GM21786 (cell line): ENCODE measurements around the gene TIGD6.

Experiments
- ATAC-seq: cut with Tn5 transposase; IDR thresholded peaks from one replicate; pipeline ENCODE4 v1.9.1; 2021; ENCODE audit not compliant: unreplicated experiment

TIGD6 gene

DNA sequence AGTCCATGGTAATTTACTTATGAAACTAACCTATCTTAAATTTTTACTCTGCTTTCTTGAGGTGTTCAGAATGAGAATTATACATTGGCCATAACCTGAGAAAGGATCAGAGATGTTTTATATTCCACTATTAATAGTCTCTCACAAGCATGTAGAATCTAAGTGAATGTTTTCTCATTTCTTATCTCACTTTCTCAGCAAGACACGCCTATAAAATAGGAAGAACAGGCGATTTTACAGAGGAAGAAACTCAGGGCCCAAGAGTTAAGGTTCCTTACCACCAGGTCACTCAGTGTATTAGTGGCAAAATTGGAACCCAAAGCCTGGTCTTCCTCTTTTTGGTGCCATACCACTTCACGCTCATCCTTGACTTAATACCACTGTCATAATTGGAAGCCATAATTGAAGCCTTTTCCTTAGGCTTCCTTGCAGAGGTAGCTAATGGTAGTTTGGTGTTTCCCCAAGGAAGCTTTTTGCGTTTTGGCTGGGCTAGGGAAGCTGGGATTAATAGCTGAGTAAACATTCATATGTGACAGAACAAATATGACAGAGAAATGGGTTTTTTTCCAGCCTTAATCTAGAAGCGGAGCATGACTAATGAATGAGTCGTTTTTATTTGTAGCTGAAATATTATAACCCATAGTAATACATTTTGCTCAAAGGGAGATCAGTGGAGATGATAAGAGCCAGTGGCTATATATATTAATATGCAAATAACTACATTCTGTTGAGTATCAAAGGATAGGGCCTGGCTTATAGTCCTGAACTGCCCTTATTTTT is 17.0 kb upstream of the TIGD6 start:
- no peak for ATAC-seq

DNA sequence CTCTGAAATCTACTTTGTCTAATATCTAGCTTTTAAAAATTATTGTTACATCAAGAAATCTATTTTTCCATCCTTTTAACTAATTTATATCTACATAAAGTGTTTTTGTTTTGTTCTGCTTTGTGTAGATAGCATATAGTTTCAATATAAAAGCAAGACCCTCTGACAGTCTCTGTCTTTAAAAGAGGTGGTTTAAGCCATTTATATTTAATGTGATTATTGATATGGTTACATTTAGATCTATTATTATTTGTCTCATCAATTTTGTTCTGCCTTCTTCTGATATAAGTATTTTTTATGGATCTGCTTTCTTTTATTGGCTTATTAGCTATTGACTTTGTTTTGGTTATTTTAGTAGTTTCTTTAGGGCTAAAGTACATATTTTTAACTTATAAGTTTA is 16.1 kb upstream of the TIGD6 start:
- ATAC-seq: no peak

DNA sequence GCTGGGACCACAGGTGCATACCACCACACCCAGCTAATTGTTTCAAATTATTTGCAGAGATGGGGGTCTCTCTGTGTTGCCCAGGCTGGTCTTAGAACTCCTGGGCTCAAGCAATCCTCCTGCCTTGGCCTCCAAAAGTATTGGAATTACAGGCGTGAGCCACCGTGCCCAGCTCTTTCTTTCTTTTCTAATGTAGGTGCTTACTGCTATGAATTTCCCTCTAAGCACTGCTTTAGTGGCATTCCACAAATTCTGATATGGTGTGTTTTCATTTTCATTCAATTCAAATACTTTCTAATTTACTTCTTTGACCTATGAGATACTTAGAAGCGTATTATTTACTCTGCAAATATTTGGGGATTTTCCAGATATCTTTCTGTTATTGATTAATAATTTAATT is 15.0 kb upstream of the TIGD6 start:
- no peak for ATAC-seq

DNA sequence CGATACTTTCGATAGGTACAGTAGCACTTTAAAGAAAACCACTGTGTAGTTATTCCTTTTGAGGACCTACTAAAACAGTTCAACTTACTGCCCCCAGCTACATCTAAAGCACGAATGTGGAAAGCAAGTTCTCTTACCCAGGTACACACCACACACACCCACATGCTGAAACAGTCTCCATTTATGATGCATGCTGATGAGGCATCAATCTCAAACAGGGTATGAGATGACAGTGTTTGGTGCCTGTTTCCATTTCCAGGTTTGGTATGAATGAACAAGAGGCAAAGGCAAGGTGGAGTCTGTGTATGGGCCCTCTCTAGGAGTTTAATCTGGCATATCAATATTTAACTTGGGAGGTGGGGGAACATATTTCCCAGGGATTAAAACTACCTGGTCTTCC is 14.0 kb upstream of the TIGD6 start:
- no peak for ATAC-seq

DNA sequence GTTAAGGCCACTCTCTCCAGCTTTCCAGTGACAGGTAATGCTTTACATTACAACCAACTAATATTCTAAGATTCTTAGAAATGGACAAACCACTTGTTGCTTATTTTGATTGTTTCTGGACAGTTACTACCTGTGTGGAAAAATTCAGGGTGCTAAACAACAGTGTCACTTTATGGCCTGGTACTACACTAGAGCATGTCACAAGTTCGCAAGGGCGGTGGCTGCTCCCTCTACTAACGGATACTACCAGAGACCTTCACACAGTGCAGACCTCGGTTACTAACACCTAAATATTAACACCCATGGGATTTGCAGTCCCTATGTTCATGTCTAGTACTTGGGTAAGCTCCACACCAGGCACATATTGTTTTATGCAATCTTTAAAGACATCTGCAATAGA is 13.5 kb upstream of the TIGD6 start:
- ATAC-seq: no peak

DNA sequence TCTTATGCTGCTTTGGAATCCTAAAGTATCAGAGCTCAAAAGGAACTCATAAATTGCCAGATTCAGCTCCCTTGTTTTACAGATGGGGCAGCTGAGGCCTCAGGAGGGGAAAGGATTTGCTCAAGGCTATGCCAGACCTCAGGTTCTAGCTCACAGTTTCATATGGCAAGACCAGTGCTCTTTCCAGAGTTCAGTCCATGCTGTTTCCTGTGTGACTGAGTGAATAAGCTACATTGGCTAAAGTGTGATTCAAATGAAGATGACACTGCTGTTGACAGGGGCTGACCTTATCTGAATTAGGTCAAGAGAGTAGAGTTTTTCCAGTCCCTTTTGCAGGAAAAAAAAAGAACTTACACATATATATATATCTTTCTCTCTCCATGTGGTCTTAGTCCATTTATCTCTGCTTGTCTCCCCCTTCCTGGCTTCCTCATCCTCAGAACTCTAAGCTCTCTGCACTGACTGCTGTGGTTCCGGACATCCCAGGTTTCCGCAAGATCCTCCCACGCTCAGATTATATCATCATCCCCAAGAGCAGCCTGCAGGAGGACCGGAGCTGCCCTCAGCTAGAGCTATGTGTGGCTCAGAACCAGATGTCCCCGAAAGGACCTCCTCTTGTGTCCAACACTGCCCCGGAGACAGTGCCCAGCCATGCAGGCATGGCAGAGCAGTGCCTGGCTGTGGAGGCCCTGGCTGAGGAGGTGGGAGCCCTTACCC is 9.4 kb upstream of the TIGD6 start:
- ATAC-seq: no peak

DNA sequence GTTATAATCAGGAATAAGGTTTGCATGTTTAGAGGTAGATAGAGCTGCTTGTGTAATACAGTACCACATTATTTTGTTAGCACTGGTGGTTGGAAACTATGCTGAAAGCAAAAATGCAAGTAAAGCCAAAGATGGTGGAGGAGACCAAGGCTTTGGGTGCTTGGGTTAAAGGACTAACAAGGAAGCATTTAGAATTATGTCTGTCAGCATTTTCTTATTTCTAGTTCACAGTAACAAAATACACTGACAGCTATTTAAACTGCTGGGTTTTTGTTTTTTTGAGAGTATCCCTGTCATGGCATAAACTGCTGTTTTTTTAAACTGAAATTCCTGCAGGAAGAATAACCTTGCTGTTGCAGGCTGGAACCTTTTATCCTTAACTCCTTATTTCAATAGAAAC is 6.6 kb upstream of the TIGD6 start:
- ATAC-seq: no peak

DNA sequence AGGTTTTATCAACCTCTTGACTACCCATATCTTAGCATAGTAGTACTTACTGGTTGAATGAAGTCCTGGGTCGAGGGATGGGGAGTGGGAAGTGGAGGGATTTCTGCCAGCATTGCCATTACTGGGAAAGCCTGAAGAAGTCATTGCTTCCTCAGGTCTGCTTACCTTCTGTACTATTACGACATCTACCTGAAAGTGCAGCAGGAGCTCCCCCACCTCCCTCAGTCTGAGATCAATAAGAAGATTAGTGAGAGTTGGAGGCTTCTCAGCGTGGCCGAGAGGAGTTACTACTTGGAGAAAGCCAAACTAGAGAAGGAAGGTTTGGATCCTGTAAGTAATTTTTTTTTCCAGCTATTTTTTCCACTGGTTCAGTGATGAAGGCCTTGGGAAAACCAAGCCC is 5.9 kb upstream of the TIGD6 start:
- no peak for ATAC-seq

DNA sequence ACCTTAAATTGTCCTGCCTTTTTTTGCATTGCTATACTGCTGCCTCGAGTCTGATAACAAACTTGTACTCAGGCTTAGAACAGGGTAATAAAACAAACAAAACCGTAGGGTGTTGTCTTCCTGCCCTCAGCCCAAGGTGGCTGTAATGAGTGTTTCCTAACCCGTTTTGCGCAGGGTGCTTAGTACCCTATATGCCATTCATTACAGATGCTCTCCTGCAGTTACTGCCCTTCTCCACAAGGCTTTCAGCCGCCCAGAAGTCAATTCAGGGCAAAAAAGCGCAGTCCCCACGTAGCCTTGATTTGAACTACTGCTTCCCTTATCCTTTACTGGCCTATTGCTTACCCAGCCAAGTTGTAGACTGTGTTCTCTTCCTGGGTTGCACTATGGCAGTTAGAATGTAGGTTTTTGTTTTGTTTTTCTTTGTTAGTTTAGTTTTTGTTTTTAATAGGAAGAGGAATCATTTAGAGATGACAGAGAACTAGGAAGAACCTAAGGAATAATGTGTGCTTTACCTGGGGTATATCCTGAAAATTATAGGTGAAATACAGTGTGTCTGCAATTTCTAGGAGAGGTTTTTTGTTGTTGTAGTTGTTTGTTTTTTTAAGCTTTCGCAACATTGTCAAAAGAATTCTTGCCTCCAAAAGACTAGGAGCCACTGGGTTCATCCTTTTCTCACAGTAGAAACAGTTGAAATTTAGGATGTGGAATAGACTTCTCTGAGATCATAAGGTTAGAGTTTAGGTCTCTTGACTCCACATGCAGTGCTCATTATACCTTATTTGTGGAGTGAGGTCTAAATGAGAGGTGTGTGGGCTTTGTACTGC is 1.4 kb upstream of the TIGD6 start:
- peak; percentile 64 for ATAC-seq

DNA sequence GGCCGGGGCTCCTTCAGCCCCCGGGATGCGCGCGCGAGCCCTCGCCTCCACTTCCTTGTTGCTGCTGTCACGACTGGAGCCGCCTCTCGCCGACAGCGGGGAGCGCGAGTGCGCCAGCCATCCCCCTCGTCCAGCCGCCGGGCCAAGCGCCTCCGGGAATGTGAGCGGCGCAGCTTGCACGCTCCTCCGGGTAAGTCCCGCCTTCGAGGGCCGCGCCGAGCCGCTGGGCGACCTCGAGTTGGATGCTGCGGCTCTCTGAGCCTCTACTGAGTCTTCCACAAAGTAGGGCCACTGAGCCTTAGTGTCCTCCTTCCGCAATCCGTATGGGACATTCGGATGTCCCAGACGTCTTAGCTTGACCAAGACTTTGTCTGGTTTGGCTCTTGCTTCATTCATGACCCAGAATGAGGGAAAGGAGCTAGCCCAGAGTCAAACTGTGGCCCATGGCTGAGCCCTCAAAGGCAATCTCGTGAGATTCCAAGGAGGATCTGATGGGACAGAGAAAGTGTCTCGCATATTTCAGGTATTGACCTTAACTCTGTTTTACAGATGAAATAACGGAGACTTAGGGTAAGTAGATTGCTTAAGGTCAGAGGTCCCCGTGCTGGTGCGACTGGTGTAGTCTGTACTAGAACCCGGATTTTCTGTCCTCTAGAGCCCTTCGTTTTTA is 671 bp upstream of the TIGD6 start:
- peak; percentile 1 for ATAC-seq

DNA sequence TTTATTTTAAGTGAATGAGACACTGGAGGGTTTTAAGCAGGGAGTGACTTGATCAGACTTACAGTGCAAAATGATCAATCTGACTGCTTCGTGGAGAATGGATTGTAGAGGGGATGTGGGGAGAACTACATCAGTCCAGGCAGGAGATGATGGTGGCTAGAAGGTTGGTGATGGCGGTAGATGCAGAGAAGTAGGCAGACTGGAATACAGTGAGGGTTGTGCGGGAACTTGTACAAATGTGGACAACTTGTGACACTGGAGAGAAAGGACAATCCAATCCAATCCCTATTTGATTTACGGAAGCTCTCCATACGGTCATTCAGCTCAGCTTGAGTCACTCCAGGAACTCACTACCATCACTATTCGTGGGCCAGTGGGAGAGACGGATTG is 593 bp downstream of the TIGD6 start:
- ATAC-seq: no peak

DNA sequence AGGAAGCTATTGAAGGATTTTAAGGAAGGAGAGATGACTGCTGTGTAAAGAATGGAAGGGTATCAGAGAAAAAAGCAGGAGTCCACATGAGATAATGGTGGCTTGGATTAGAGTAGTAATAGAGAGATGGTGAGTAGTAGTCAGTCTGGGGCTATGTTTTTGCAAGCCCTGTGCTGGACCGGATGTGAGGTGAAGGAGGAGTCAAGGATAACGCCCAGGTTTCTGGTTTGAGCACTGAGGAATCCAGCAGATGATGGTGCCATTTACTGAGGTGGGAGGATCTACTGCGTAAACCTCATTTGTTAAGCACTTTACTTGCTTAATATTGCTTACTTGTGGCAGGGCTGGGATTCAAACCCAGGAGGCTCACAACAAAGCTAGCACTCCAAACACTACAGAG is 1.1 kb downstream of the TIGD6 start:
- no peak for ATAC-seq

DNA sequence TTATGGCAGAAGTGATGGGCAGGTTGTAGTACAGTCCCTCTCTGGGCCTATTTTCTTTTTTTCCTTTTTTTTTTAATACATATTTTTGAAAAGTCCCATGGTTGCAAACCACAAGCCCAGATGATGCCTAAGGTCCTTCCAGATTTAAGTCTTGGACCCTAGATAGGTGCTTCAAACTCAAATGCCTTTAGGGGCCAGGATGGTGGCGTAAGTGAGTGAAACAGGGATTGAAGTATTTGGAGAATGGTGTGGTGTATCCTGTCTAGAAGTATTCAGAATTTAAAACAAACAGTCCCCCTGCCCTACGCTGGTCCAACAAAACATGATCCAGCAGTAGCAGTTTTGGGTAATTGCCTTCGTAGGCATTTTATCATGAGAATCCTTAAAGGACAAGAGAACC is 2.2 kb downstream of the TIGD6 start:
- no peak for ATAC-seq

DNA sequence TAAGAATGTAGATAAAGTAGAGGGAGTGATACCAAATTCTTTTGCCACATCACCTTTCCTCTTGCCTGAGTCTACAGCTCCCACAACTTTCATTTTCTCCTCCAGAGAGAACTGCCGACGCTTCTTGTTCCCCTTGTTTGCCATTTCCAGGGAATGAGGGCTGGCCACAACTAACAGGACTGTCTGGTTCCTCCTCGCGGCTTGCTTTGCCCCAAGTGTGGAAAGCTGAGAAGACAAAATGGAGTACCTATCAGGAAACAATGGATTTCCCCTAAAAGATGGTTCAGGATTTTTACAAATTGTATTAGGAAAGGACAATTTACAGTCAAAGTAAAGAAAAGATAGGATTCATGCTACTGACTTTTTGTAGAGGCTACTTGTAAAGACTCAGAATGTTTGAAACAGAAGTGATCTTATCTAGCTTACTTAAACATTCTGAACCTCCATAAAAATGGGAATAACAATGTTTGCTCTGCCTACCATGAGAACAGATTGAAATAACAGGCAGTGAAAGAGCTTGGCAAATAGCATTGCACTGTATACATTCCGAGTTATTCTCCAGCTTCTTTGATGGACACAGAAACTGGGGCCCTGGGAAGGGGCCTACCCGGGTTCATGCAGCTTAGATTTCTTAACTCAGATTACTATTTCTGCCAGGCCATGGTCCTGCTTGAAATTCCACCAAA is 4.1 kb downstream of the TIGD6 start:
- ATAC-seq: no peak

DNA sequence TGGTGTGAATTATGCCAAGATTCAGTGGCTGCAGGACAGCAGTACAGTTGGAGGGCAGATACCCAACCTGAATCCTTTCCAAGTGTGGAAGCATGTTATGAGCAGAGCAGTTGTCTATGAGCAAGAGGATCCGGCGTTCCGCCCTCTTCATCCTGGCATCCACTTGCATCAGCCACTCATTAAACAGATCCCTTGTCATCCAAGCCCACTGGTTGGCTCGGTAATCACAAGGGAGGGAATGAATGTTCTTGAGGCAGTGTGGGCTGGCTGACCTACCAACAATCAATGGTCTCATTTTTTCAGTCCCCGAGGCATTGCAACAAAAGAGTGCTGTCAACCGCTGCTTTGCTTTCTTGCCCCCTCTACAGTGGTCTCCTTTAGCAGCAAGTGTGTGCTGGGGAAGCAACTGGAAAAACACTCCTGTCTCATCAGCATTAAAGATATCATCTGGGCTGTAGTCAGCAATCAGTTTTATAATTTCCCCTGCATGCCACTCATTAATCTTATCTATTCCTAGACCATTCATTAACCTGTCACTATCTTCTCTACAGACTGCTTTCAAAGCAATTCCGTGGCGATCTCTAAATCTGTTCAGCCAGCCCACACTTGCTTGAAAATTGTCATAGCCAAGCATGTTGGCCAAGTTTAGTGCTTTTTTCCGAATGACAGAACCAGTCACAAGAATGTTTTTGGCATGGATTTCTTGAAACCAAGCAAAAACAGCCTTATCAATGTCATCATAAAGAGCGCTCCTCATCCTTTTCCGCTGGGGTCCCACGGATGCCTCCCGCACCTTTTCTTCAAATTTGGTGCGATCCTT is 4.9 kb downstream of the TIGD6 start:
- no peak for ATAC-seq

DNA sequence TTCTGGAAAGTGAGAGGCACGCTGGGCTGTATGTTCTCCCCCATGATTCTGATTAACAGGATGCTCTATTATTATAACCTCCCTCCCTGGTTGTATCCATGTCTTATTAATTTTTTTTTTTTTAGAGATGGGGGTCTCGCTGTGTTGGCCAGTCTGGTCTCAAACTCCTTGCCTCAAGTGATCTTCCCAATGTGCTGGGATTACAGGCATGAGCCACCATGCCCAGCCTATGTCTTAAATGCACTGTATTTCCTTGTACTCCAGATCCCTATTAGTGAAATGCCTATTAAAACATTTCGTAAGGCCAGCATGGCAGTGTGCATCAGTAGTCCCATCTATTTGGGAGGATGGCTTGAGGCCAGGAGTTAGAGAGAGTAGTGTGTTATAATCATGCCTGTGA is 7.0 kb downstream of the TIGD6 start:
- no peak for ATAC-seq

DNA sequence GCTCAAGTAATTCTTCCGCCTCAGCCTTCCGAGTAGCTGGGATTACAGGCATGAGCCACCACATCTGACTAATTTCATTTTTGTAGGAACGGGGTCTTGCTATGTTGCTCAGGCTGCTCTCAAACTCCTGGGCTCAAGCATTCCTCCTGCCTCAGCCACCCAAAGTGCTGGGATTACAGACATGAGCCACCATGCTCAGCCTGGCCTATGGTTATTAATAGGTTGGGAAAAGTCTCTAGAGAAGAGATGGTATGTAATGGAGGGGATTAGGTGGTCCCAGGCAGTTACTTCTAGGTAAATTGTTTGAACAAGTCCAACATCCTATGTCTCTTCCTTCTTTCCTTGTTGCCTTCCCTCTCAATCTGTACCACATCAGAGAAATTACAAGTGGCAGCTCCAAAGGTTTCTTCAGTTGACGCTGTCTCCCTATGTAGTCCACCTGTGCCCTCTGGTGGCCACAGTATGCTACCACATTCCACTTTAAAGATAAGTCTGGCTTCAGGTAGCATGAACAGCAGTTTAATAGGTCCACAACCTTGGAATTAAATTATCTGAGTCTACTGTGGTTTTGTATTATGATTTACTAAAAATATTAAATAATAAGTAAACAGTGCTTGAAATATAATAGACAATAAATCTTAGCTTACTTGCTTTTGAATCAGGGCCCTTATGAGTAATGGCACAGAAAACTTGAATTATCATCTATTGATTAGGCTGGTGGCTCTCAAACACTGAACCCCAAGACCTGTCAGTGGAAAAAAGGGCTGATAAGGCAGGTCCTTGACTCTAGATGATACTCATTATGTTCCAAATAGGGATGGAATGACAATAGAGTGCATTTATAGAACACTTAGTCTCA is 9.7 kb downstream of the TIGD6 start:
- ATAC-seq: no peak

DNA sequence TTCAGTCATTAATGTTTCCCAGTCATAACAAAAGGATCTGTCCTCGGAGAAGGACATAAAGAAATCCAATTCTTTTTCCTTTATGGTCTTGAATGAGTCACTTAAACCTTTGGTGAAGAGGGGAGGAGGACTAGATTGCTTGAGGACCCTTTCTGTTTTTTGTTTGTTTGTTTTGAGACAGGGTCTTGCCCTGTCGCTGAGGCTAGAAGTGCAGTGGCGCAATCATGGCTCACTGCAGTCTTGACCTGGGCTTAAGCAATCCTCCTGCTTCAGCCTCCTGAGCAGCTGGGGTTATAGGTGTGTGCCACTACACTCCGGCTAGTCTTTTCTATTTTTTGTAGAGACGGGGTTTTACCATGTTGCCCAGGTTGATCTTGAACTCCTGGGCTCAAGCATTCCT is 12.3 kb downstream of the TIGD6 start:
- ATAC-seq: no peak

DNA sequence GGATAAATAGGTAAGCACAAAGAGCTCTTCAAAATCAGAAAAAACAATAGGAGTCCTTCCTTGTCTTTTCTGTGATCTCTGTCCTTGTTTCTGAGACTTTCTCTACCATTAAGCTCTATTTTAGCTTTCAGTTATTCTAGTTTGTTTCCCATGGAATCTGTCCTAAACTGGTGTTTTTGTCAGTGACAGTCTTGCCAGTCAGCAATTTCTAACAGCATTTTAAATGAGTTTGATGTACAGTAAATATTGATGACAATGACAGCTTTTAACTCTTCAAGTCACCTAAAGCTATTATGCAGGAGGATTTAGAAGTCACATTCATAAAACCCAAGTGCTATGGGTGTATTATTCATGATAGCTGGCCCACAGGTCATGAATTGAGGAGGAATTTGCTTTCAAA is 17.9 kb downstream of the TIGD6 start:
- no peak for ATAC-seq
